ENCODE results near the gene RARB.
A peak's percentile ranks its signal among the peaks of the same experiment; 100 is the strongest.

The RARB gene

GRCh38 chr3:25427942-25428788 is at the start of gene RARB:
TSS of gene RARB (plus strand) at chr3:25428263. CDS start at chr3:25428732, 469 bp downstream.
- peak; percentile 81 for DNase-seq (ENCODE audit: low spot score)

GRCh38 chr3:25378786-25379311 is 49.2 kb upstream of the RARB start:
- no peak for DNase-seq (ENCODE audit: low spot score)

GRCh38 chr3:25380222-25380739 is 47.8 kb upstream of the RARB start:
- peak; percentile 9 for DNase-seq (ENCODE audit: low spot score)

GRCh38 chr3:25381083-25381482 is 47.0 kb upstream of the RARB start:
- DNase-seq (ENCODE audit: low spot score): no peak

GRCh38 chr3:25384471-25384870 is 43.6 kb upstream of the RARB start:
- DNase-seq (ENCODE audit: low spot score): no peak

GRCh38 chr3:25385807-25386460 is 42.1 kb upstream of the RARB start:
- no peak for DNase-seq (ENCODE audit: low spot score)

GRCh38 chr3:25386686-25387255 is 41.3 kb upstream of the RARB start:
- no peak for DNase-seq (ENCODE audit: low spot score)

GRCh38 chr3:25390605-25391004 is 37.5 kb upstream of the RARB start:
- DNase-seq (ENCODE audit: low spot score): no peak

GRCh38 chr3:25396251-25396650 is 31.8 kb upstream of the RARB start:
- no peak for DNase-seq (ENCODE audit: low spot score)

- DNase-seq (ENCODE audit: low spot score): no peak
Observed at GRCh38 chr3:25396686-25397085, 31.4 kb upstream of the RARB start.

GRCh38 chr3:25397150-25397549 is 30.9 kb upstream of the RARB start:
- DNase-seq (ENCODE audit: low spot score): no peak

GRCh38 chr3:25400587-25400986 is 27.5 kb upstream of the RARB start:
- no peak for DNase-seq (ENCODE audit: low spot score)

GRCh38 chr3:25403968-25404367 is 24.1 kb upstream of the RARB start:
- DNase-seq (ENCODE audit: low spot score): no peak

GRCh38 chr3:25404569-25404968 is 23.5 kb upstream of the RARB start:
- DNase-seq (ENCODE audit: low spot score): no peak

- no peak for DNase-seq (ENCODE audit: low spot score)
Observed at GRCh38 chr3:25405335-25405734, 22.7 kb upstream of the RARB start.

- no peak for DNase-seq (ENCODE audit: low spot score)
Observed at GRCh38 chr3:25410703-25411102, 17.4 kb upstream of the RARB start.

- DNase-seq (ENCODE audit: low spot score): no peak
Observed at GRCh38 chr3:25412269-25412668, 15.8 kb upstream of the RARB start.

- DNase-seq (ENCODE audit: low spot score): no peak
Observed at GRCh38 chr3:25416176-25416575, 11.9 kb upstream of the RARB start.

- no peak for DNase-seq (ENCODE audit: low spot score)
Observed at GRCh38 chr3:25418596-25418995, 9.5 kb upstream of the RARB start.

- no peak for DNase-seq (ENCODE audit: low spot score)
Observed at GRCh38 chr3:25419251-25419650, 8.8 kb upstream of the RARB start.

GRCh38 chr3:25420147-25420546 is 7.9 kb upstream of the RARB start:
- no peak for DNase-seq (ENCODE audit: low spot score)

- no peak for DNase-seq (ENCODE audit: low spot score)
Observed at GRCh38 chr3:25420885-25421284, 7.2 kb upstream of the RARB start.

- no peak for DNase-seq (ENCODE audit: low spot score)
Observed at GRCh38 chr3:25421747-25422146, 6.3 kb upstream of the RARB start.

Data from hepatic stellate cell (primary cell).